Gastroesophageal sphincter (tissue), 3 donors: Measurements from ENCODE around the gene BCLAF1.

Source experiments
- CTCF ChIP-seq, 4 experiments: fragments of 200-600 bp in 2 of 4; fragments of 450-650 bp in 2 of 4; sonication (generic) in 1 of 4; IDR thresholded peaks; one replicate each; pipeline ENCODE4 v1.5.1; 2017 to 2019; ENCODE audit warnings: antibody characterized with exemption in 4 of 4, mild to moderate bottlenecking in 2 of 4, moderate library complexity in 2 of 4
- EP300 ChIP-seq: sonication (generic); formaldehyde crosslinking; IDR thresholded peaks from one replicate; pipeline ENCODE4 v1.6.1; 2017; ENCODE audit warnings: antibody characterized with exemption, mild to moderate bottlenecking

- TF ChIP-seq CTCF (IDR thresholded peaks at IDR 0.05) (no peak), EP300 (no peak)
These were observed 40.3 kb downstream of the BCLAF1 start for GRCh38 chr6:136249336-136249735.
